Activated CD8-positive, alpha-beta memory T cell treated with anti-CD3 and anti-CD28 coated beads, Interleukin-2, amount 50 U/mL, for 4 hours (primary cell): Measurements from ENCODE around the gene SSH2.
"Not testable (repeated sequence)": the region's sequence is repeated elsewhere in the genome, so short reads cannot be mapped to it uniquely, and the experiment has no call there.

Source experiments
- DNase-seq: peaks from one replicate; pipeline ENCODE4 v3.0.0-alpha.2; 2020

SSH2 gene

DNA sequence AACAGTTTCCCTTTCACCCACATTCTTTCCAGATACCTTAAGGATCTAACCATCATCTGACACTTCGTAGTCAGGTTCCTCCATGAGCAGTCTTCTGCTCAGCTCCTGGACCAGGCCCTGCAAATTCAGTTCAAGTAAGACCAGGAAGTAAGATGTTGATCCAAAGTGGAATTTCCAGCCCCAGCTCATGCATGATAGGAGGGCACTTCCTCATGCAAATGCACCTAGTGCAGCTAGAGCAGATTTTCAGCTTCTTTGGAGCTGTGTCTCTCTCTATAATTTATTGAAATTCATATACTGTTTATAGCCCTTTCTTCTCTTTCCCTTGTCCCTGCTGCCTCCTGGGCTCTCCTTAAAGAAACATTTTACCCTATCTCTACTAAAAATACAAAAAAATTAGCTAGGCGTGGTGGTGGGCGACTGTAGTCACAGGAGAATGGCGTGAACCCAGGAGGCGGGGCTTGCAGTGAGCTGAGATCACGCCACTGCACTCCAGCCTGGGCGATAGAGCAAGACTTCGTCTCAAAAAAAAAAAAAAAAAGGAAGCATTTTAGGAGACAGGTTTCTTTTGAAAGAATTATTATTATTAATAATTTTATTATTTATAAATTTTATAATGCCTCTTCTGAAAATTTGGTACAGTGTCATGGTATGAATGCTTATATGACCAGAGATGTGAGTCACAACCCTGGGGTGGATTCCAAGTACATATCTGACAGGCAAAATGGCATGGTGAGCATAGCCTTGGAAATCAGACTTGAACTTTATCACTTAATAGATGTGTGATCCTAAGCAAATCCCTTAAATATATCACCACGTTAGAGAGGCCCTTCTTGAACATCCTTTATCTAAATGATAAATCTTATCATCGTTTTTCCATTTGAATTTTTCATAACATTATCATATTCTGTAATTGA, 94.3 kb downstream of the SSH2 start:
- no peak for DNase-seq

- no peak for DNase-seq
Observed at GRCh38 chr17:29833801-29834200, 96.2 kb downstream of the SSH2 start.

DNA sequence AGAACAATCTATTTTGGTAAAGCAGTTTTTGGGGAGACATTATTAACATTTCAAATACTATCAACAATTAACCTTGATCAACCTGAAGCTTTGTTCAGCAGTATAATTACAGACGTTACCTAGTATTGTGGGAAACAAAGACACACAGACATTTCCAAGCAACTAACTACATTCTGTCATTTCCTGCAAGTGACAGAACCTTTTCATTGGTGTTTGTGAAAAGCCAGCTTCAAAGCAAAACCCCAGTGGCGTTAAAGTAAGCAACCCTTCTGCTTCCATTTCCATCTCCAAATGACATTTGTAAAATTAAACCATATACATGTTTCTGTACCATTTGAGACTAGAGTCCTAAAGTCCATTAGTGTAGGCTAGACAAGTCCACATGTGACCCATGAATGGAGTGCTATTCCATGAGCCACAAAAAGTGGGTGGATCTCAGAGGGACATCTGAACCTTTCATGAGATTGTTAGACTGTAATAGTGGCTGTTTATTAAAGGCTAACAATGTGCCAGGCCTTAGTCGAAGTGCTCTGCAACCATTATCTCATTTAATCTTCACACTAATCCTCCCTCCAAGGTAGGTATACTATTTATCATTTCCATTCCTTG, 101.2 kb downstream of the SSH2 start:
- no peak for DNase-seq

- DNase-seq = no peak
Observed at GRCh38 chr17:29827179-29827578, 102.8 kb downstream of the SSH2 start.

DNA sequence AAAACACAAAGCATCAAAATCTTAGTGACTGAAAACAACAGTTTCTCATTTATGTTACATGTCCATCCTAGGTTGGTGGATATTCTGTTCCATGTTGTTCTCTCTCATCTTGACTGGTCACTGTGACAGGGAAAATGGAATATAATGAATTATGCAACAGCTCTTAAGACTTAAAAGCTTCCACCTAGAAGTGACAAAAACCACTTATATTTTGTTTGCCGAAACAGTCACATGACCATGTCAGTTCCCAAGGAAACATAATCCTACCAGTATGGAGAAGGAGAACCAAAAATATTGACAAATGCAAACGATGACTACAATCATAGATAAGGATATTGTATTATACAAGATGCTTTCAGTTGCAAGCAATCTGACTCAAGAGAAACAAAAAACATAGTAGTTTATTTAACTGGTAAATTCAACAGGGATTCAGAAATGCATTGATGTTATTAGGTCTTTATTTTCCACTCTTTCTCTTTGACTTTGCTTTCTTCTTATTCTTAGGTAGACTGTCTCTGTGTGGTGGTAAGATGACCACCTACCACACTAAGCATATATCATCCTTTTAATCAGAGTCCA, 103.8 kb downstream of the SSH2 start:
- DNase-seq = no peak

- DNase-seq = no peak
Observed at GRCh38 chr17:29825604-29826003, 104.4 kb downstream of the SSH2 start.

DNA sequence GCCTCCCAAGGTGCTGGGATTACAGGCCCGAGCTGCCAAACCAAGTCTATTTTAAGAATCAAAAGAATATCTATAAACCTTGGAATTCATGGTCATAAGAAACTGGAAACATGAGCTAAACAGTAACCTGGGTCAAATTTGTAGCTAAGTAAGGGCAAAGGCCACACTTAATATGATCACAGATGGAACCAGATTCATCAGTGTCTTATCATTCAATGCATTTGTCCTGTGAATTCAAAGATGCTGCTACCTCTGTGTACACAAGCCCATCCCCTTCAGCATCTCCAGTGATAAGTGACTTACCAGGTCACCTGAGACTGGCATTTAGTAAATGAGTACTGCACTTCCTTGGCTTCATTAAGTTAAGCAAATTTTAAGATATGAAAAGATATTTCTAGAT, 108.1 kb downstream of the SSH2 start:
- no peak for DNase-seq

DNA sequence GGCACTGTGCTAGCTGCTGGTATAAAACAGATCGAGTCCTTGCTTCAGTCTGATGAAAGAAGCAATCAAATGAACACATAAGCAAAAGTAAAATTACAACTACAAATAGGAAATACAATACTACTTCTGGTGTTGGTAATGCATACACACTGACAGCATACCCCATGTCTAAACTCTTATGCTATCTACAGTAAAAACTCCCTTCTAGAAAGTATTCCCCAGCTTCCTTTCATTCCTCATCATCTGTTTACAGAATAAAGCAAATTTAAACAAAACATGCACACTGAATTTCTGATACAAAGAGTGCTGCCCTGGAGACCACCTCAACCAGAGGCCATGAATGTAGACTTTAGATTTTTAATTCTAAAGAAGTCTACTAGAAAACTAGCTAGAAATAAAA, 109.6 kb downstream of the SSH2 start:
- DNase-seq = no peak

DNA sequence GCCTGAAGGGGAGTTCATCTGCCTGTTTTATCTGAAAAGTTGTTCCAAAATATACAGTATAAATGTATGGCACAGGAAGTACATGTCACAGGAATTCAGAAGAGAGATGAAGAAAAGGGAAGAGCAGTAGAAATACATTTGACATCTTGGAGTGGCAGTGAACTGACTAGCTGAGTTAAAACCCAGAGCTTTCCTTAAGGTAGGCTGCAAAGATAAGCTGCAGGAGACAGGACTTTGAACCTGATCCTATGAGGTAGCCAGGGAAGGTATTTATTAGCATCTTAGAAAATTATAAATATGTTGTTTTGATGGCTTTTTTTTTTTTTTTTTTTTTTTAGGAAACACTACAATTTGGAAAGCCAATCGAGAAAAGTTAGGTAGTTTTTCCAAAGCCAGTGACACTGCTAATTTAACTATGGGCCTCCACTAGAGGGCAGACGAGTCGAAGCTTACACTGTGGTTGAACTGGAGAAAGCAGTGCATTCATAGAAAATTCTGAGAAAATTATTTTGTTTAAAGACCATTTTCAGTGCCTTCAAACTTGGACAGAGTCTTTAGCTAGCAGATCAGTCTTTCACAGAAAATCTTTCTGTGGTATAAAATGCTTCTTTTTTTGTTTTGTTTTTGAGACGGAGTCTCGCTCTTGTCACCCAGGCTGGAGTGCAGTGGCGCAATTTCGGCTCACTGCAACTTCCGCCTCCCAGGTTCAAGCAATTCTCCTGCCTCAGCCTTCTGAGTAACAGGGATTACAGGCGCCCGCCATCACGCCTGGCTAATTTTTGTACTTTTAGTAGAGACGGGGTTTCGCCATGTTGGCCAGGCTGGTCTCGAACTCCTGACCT, 122.3 kb downstream of the SSH2 start:
- peak; percentile 72 for DNase-seq

DNA sequence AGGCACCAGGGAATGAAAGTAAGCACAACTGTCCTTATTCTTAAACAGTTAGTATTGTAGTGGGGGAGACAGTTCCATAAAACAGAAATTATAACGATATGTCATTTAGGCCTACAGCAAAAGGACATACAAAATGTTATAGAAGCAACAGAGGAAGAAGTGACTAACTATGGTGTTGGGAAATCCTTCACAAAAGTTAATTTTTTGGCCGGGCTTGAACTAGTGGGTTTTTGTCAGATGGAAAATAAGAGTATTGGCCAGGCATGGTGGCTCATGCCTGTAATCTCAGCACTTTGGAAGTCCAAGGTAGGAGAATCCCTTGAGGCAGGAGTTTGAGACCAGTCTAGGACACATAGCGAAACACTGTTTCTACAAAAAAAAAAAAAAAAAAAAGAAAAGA, 127.8 kb downstream of the SSH2 start:
- DNase-seq = no peak

GRCh38 chr17:29800457-29800856, 129.6 kb downstream of the SSH2 start:
- DNase-seq = no peak

DNA sequence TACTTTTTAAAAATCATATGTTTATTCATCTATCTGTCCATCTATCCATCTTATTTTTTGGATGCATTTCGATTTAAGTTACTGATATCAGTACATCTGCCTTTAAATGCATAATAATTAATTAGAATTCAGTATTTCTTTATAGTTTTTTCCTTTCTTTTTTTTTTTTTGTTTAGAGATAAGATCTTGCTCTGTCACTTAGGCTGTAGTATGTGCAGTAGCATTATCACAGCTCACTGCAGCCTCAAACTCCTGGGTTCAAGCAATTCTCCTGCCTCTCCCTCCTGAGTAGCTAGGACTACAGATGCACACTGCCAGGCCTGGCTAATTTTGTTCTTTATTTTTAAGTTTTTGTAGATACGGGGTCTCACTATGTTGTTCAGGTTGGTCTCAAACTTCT, 133.4 kb downstream of the SSH2 start:
- no peak for DNase-seq

DNA sequence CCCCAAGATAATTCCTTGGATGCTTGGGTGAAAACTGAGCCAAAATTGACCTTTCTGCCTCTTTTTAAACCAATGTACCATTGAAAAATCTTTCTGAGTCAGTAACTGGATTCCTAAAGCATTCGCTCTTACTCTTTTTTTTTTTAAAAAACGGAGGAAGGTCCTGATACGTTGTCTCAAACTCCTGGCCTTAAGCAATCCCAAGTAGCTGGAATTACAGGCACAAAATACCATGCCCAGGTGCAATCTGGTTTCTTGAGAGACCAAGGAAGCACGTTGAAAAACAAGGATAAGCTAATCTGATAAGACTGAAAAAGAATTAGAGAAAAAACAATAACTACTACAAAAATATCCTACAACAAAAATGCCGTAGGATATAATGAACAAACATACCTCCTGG, 136.5 kb downstream of the SSH2 start:
- DNase-seq = no peak

DNA sequence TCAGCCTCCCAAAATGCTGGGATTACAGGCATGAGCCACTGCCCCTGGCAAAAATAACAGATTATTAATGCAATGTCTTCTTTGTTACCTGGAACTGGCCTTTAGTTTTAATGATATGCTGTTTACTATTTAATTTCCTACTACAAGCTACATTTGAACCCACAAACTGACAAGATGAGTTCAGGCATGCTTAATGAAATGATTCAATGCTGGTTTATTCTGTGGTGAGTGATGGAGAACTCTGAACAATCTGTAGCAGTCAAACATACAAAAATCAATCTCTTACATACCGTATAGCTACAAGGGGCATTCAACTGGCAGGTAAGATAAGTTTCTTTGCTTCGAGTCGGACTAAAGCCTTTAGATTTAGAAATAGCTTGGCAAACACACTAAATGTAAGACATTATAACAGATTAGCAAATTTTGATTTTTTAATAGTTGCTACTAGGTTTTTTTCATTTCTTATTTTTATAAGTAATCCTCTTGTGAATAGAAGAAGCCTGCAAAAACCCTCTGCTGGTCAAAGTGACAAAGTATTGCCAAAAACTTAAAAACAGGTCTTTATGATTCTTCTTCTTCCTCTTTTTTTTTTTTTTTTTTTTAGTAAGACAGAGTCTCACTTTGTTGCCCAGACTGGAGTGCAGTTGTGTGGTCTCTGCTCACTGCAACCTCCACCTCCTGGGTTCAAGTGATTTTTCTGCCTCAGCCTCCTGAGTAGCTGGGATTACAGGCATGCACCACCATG, 138.5 kb downstream of the SSH2 start:
- no peak for DNase-seq

GRCh38 chr17:29789196-29790170, 140.5 kb downstream of the SSH2 start:
- DNase-seq = no peak

- DNase-seq = no peak
Observed at GRCh38 chr17:29787995-29788394, 142.0 kb downstream of the SSH2 start.

DNA sequence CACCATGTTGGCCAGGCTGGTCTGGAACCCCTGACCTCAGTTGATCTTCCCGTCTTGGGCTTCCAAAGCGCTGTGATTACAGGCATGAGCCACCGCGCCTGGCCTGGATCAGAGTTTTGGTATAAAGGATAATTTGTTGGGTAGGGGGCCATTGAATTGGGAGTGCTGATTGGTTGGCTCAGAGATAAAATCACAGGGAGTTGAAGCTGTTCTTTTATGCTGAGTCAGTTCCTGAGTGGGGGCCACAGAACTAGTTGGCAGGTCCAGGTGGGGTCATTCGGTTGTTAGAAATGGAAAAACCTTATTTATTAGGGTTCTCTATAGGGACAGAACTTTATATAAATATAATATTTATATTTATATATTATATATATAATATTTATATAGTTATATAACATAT, 147.1 kb downstream of the SSH2 start:
- no peak for DNase-seq

DNA sequence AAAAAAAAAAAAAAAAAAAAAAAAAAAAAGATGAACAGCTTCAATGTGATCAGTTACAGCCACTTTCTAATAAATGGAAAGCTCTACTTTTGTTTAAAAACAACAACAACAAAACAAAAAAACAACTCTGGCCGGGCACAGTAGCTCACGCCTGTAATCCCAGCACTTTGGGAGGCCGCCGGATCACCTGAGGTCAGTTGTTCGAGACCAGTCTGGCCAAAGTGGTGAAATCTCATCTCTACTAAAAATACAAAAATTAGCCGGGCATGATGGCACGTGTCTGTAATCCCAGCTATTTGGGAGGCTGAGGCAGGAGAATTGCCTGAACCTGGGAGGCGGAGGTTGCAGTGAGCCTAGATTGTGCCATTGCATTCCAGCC, 150.2 kb downstream of the SSH2 start:
- DNase-seq = not testable (repeated sequence)

- peak; percentile 88 for DNase-seq
Observed at GRCh38 chr17:29778956-29779811, 150.8 kb downstream of the SSH2 start.

DNA sequence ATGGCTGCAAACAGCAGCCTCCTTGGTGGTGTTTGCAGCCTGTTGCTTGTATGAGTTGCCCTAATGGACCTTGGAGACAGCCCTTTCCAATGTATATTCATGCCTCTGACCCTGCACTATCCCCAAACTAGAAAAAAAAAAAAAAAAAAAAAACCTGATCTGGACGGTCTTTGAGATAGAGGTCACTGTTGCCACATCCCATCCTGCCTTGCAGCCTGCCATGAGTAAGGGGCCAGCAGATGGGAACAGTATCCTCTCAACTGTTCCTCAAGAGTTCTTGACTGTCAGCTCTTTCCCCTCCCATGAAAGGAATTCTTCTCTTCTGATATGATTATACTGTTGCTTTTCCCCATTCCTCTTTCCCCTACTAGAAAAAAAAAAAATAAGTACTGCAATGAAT, 152.4 kb downstream of the SSH2 start:
- no peak for DNase-seq
